OCI-LY7 (cell line): ENCODE measurements around the gene RETSAT. TPM values are rescaled to one million over a fixed set of nuclear protein-coding genes. Genes with fewer than 3 reads are reported as not detected.
A peak's percentile ranks its signal among the peaks of the same experiment; 100 is the strongest.
"Not testable (repeated sequence)": the region's sequence is repeated elsewhere in the genome, so short reads cannot be mapped to it uniquely, and the experiment has no call there.

ENCODE experiments used
- BruUV-seq: library from RNA; stranded (reverse); fragments of 400-500 nt; replicated peaks from 2 replicates; lab custom pipeline; 2021; lab: Mats Ljungman, UMichigan
- CTCF ChIA-PET: fragments of 300-600 bp; sonication (Branson Sonifier 250); formaldehyde crosslinking; loops from one replicate; lab custom pipeline; 2022; ENCODE audit warnings: antibody characterized with exemption; ENCODE audit not compliant: unreplicated experiment; lab: Charles Lee
- POLR2A ChIA-PET: fragments of 300-600 bp; sonication (Branson Sonifier 250); formaldehyde crosslinking; loops from one replicate; lab custom pipeline; 2022; ENCODE audit warnings: antibody characterized with exemption; lab: Charles Lee
- DNase-seq: peaks from one replicate; pipeline ENCODE4 v3.0.0-alpha.2; 2015; ENCODE audit warnings: low spot score
- H2AFZ ChIP-seq: fragments of 200-600 bp; sonication (generic), shearing (Covaris generic); 2 replicates; pipeline ENCODE4 v1.6.1; 2014; ENCODE audit warnings: mild to moderate bottlenecking, antibody characterized with exemption, low read length, moderate library complexity
- H3K27ac ChIP-seq: fragments of 200-600 bp; sonication (generic); 2 replicates; pipeline ENCODE4 v1.5.1; 2014; ENCODE audit warnings: mixed run types, low read depth, mild to moderate bottlenecking, moderate library complexity, low read length, inconsistent platforms; ENCODE audit not compliant: poor library complexity, severe bottlenecking
- H3K36me3 ChIP-seq: fragments of 200-600 bp; sonication (generic); 2 replicates; pipeline ENCODE4 v1.6.1; 2014; ENCODE audit warnings: mild to moderate bottlenecking, antibody characterized with exemption, low read length, moderate library complexity, mixed read lengths; ENCODE audit not compliant: insufficient read depth
- H3K4me1 ChIP-seq: fragments of 200-600 bp; sonication (generic); 2 replicates; pipeline ENCODE4 v1.5.1; 2014; ENCODE audit warnings: mild to moderate bottlenecking, low read length; ENCODE audit not compliant: insufficient read depth, poor library complexity, severe bottlenecking
- H3K4me2 ChIP-seq: fragments of 200-600 bp; sonication (generic); 2 replicates; pipeline ENCODE4 v1.6.1; 2014; ENCODE audit warnings: mild to moderate bottlenecking, low read length
- H3K4me3 ChIP-seq: fragments of 200-600 bp; sonication (generic); 2 replicates; pipeline ENCODE4 v1.5.1; 2014; ENCODE audit warnings: mild to moderate bottlenecking, low read depth, low read length; ENCODE audit not compliant: poor library complexity, severe bottlenecking
- H3K79me2 ChIP-seq: fragments of 200-600 bp; sonication (generic); 2 replicates; pipeline ENCODE4 v1.6.1; 2016; ENCODE audit warnings: low read depth, mild to moderate bottlenecking, low read length, moderate library complexity, mixed read lengths; ENCODE audit not compliant: insufficient read depth
- H3K9me2 ChIP-seq: fragments of 200-600 bp; sonication (generic); 2 replicates; pipeline ENCODE4 v1.6.1; 2016; ENCODE audit warnings: mild to moderate bottlenecking, low read length, mixed read lengths; ENCODE audit not compliant: insufficient read depth
- H3K9me3 ChIP-seq: fragments of 200-600 bp; sonication (generic); 2 replicates; pipeline ENCODE4 v1.6.1; 2014; ENCODE audit warnings: mild to moderate bottlenecking, mixed run types, low read length, mixed read lengths
- H4K20me1 ChIP-seq: fragments of 200-600 bp; sonication (generic); 2 replicates; pipeline ENCODE4 v1.6.1; 2014; ENCODE audit warnings: mild to moderate bottlenecking, antibody characterized with exemption, low read length, moderate library complexity, mixed read lengths; ENCODE audit not compliant: insufficient read depth
- EZH2phosphoT487 ChIP-seq: fragments of 200-600 bp; sonication (generic); IDR thresholded peaks from 2 replicates; pipeline ENCODE4 v1.6.1; 2018; ENCODE audit warnings: low read depth, borderline replicate concordance, mild to moderate bottlenecking, mixed run types, antibody characterized with exemption, low read length, moderate library complexity, mixed read lengths
- intact Hi-C: fragments of 100-400 bp; cut with micrococcal nuclease; formaldehyde crosslinking; loops from one replicate; pipeline ENCODE4 v1.10.0; 2022; ENCODE audit not compliant: unreplicated experiment
- total RNA-seq, 2 experiments: library from RNA; depleted of rRNA in 1 of 2; stranded (reverse); fragments of >200 nt in 1 of 2; shearing (Covaris generic) in 1 of 2; gene quantifications; 2 replicates each; pipeline ENCODE4 v1.2.3, GENCODE V29; 2014 to 2022
- TF ChIP-seq, protein P1 (sequence below): fragments of 200-600 bp; sonication (generic); conservative IDR thresholded peaks from 2 replicates; pipeline ENCODE4 v1.5.1; 2014; ENCODE audit warnings: mild to moderate bottlenecking, antibody characterized with exemption, low read length, moderate library complexity, mixed read lengths

Gene RETSAT
- total RNA-seq, 2 experiments from 2014 or later, result 14.1 to 19.9 TPM

GRCh38 chr2:85344356-85344954 lies 9.9 kb downstream of the RETSAT start:
- Histone ChIP-seq H3K79me2 (no peaks in the 10 kb centered on the region), H3K4me1 (no peaks in the 10 kb centered on the region), H3K9me3 (no peaks in the 10 kb centered on the region), H3K9me2 (no peaks in the 10 kb centered on the region), H3K36me3 (peaks cover 25% of the 10 kb centered on the region; the same call in 1 of the 2 replicates), H3K4me2 (no peak overlapping the region), H3K4me3 (no peak overlapping the region), H2AFZ (no peak overlapping the region), H3K27ac (no peak overlapping the region), H4K20me1 (no peaks in the 10 kb centered on the region)
- DNase-seq, result no peak
- intact Hi-C loops, result no loop called here
- BruUV-seq, result no TSS peak
- TF ChIP-seq, protein P1, sequence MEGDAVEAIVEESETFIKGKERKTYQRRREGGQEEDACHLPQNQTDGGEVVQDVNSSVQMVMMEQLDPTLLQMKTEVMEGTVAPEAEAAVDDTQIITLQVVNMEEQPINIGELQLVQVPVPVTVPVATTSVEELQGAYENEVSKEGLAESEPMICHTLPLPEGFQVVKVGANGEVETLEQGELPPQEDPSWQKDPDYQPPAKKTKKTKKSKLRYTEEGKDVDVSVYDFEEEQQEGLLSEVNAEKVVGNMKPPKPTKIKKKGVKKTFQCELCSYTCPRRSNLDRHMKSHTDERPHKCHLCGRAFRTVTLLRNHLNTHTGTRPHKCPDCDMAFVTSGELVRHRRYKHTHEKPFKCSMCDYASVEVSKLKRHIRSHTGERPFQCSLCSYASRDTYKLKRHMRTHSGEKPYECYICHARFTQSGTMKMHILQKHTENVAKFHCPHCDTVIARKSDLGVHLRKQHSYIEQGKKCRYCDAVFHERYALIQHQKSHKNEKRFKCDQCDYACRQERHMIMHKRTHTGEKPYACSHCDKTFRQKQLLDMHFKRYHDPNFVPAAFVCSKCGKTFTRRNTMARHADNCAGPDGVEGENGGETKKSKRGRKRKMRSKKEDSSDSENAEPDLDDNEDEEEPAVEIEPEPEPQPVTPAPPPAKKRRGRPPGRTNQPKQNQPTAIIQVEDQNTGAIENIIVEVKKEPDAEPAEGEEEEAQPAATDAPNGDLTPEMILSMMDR, result no peak
- no peak for TF ChIP-seq EZH2phosphoT487
- ChIA-PET CTCF (no interaction called here), POLR2A (no interaction called here)

- peaks cover 20% of the 10 kb centered on the region; the same call in 1 of the 2 replicates for H3K36me3 ChIP-seq
- H4K20me1 ChIP-seq, H3K79me2 ChIP-seq, H3K9me3 ChIP-seq, H3K4me1 ChIP-seq, H3K9me2 ChIP-seq, CTCF ChIA-PET, H3K27ac ChIP-seq, intact Hi-C loops, H2AFZ ChIP-seq, DNase-seq, H3K4me2 ChIP-seq, H3K4me3 ChIP-seq, POLR2A ChIA-PET: not testable (repeated sequence)
- BruUV-seq, result TSS peak; percentile 80
Measured at GRCh38 chr2:85343207-85343895, 11.0 kb downstream of the RETSAT start.

DNA sequence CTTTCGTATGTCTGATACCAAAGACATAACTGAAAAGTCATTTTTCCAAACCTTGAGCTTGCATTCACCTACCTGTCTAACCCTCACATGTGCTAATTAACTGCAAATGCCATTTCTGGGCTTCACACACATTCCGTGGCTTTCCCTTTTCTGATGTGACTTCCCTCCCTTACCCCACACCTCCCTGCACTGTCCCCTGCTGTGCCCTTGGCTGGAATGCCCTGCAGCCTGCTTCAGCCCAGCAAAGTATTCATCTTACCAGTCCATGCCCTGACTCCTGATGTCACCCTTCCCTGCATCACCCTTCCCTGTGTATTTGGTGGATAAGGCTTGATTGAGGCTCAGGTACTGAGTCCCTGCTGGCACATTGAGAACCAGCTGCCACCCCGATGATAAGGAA lies 12.2 kb downstream of the RETSAT start:
- no TSS peak for BruUV-seq
- no peak overlapping the region for H3K4me2 ChIP-seq
- no peak for DNase-seq

More for the DNA sequence above, 12.2 kb downstream of the RETSAT start:
- Histone ChIP-seq H3K4me3 (no peak overlapping the region), H3K27ac (no peak overlapping the region), H4K20me1 (no peaks in the 10 kb centered on the region), H3K9me2 (no peaks in the 10 kb centered on the region), H3K9me3 (no peaks in the 10 kb centered on the region), H3K36me3 (peaks cover 16% of the 10 kb centered on the region; the same call in 1 of the 2 replicates), H3K79me2 (no peaks in the 10 kb centered on the region), H2AFZ (no peak overlapping the region), H3K4me1 (no peaks in the 10 kb centered on the region)
- intact Hi-C loops, result no loop called here
- ChIA-PET POLR2A (interaction anchor here (0.7 to 1.8 kb wide), 5 partner anchors 12 to 78 kb away, joined by 3 to 5 read pairs (median 4); partner anchors contain the start of genes ELMOD3, RETSAT and TGOLN2), CTCF (no interaction called here)
- no peak for TF ChIP-seq EZH2phosphoT487
- TF ChIP-seq, protein P1, result no peak
